Psoas muscle (tissue), 8 donors: ENCODE measurements around the gene KLF17. TPM values are rescaled to one million over a fixed set of nuclear protein-coding genes. Genes with fewer than 3 reads are reported as not detected.

Source experiments
- ATAC-seq, 4 donors: fragments of 200-7000 bp; cut with Tn5 transposase; one replicate each; pipeline ENCODE4 v1.9.1; 2020; ENCODE audit warnings: moderate library complexity in 3 of 4, mild to moderate bottlenecking in 2 of 4
- DNase-seq, 2 donors: peaks; one replicate each; pipeline ENCODE4 v3.0.0-alpha.2; 2020
- H3K27ac ChIP-seq: fragments of 200-600 bp; one replicate; pipeline ENCODE4 v1.8.0; 2022
- H3K27me3 ChIP-seq, 3 donors: fragments of 200-600 bp in 1 of 3; one replicate each; pipeline versions ENCODE4 v1.6.1 to v1.8.0; 2013 to 2022; ENCODE audit warnings: low read length in 2 of 3, mild to moderate bottlenecking in 2 of 3, moderate library complexity in 1 of 3; ENCODE audit not compliant: insufficient read depth in 3 of 3
- H3K36me3 ChIP-seq, 2 donors: fragments of 200-600 bp in 1 of 2; one replicate each; pipeline versions ENCODE4 v1.6.1 to v1.8.0; 2013 to 2022; ENCODE audit warnings: low read depth in 1 of 2, mild to moderate bottlenecking in 1 of 2, moderate library complexity in 1 of 2; ENCODE audit not compliant: insufficient read depth in 1 of 2
- H3K4me1 ChIP-seq: fragments of 200-600 bp; one replicate; pipeline ENCODE4 v1.8.0; 2022
- H3K4me3 ChIP-seq: fragments of 200-600 bp; one replicate; pipeline ENCODE4 v1.8.0; 2022; ENCODE audit warnings: mild to moderate bottlenecking
- H3K9me3 ChIP-seq: fragments of 200-600 bp; one replicate; pipeline ENCODE4 v1.8.0; 2022
- CTCF ChIP-seq: fragments of 200-600 bp; IDR thresholded peaks from one replicate; pipeline ENCODE4 v1.8.0; 2022; ENCODE audit warnings: antibody characterized with exemption
- WGBS, 3 donors: extraction: QIAGEN DNeasy Blood & Tissue Kit; methylation state at CpG; one replicate each; pipeline versions ENCODE4 v1.1.6 to v1.1.7; 2013; 5-methylcytosine and 5-hydroxymethylcytosine counted together
- intact Hi-C, 2 donors: fragments of 100-400 bp; cut with DNase I; formaldehyde crosslinking; loops; one replicate each; pipeline versions ENCODE4 v1.11.0 to v1.14.2; 2022
- polyA plus RNA-seq, 3 donors: library from polyadenylated mRNA; stranded (reverse); fragments of 200-250 nt; gene quantifications; one replicate each; pipeline ENCODE4 v1.2.3, GENCODE V29; 2013
- total RNA-seq, 4 donors: library from RNA; stranded (reverse); fragmentation: NEBNext Ultra II Directional in 2 of 4; extraction: Animal tissue kit (Norgen Biotek cat#: 25700) in 2 of 4; gene quantifications; one replicate each; pipeline versions ENCODE4 v1.2.1 to v1.2.4, GENCODE V29; 2021 to 2023
- donor health status: healthy with polysubstance abuse.
- donor health status: DM: no; HTN: no; CAD: no; lungs with moderate emphysema.
- donor health status: Bipolar disorder and iron deficiency.
- donor health status: healthy.
- donor health status: DM: yes; HTN: yes; CAD: no.
- donor health status: DM: no; HTN: no; CAD: no.
- donor health status: DM: no; HTN: no; CAD: no.
- donor health status: DM: yes; HTN: yes; CAD: no.

Gene KLF17
- total and polyA plus RNA-seq, 7 donors: not detected

GRCh38 chr1:44073528-44073927 is 45.1 kb upstream of the KLF17 start:
- no peak for TF ChIP-seq CTCF
- Histone ChIP-seq H3K4me3 (no peak overlapping the region), H3K4me1 (no peaks in the 10 kb centered on the region), H3K27ac (no peak overlapping the region), H3K36me3 (no peaks in the 10 kb centered on the region), H3K27me3 (peaks cover 0 to 18% (median 10%) of the 10 kb centered on the region in 3 donors), H3K9me3 (no peaks in the 10 kb centered on the region)
- DNase-seq (no peak), ATAC-seq (no peak)
- WGBS, 3 donors: 44 to 48% (median 45%) methylated on average over 2 of the region's 2 CpGs
- intact Hi-C loops: no loop called here

- H3K4me1 ChIP-seq: no peaks in the 10 kb centered on the region
- H3K36me3 ChIP-seq: no peaks in the 10 kb centered on the region
- ATAC-seq: no peak
- no peak overlapping the region for H3K4me3 ChIP-seq
- DNase-seq: no peak
- intact Hi-C loops: no loop called here
- 67 to 78% (median 72%) methylated on average over 3 of the region's 3 CpGs for WGBS, 3 donors
- TF ChIP-seq CTCF: no peak
- no peak overlapping the region for H3K27ac ChIP-seq
- H3K27me3 ChIP-seq: peaks cover 0 to 18% (median 10%) of the 10 kb centered on the region in 3 donors
- no peaks in the 10 kb centered on the region for H3K9me3 ChIP-seq
Measured at GRCh38 chr1:44074415-44074814, 44.2 kb upstream of the KLF17 start.

GRCh38 chr1:44076066-44076465 is 42.6 kb upstream of the KLF17 start:
- H3K4me1 ChIP-seq: no peaks in the 10 kb centered on the region
- TF ChIP-seq CTCF: no peak
- intact Hi-C loops: no loop called here
- DNase-seq: no peak
- H3K36me3 ChIP-seq: no peaks in the 10 kb centered on the region
- H3K27ac ChIP-seq: no peak overlapping the region
- ATAC-seq: no peak
- WGBS, 3 donors: 21 to 24% (median 21%) methylated on average over 1 of the region's 1 CpG
- H3K9me3 ChIP-seq: no peaks in the 10 kb centered on the region
- H3K4me3 ChIP-seq: no peak overlapping the region
- H3K27me3 ChIP-seq: peaks cover 0 to 17% (median 6%) of the 10 kb centered on the region in 3 donors

- DNase-seq (no peak), ATAC-seq (no peak)
- Histone ChIP-seq H3K4me3 (no peak overlapping the region), H3K27ac (no peak overlapping the region), H3K9me3 (no peaks in the 10 kb centered on the region), H3K27me3 (peaks cover 2 to 23% (median 2%) of the 10 kb centered on the region in 3 donors), H3K36me3 (no peaks in the 10 kb centered on the region), H3K4me1 (no peaks in the 10 kb centered on the region)
- 81 to 89% (median 85%) methylated on average over 5 of the region's 5 CpGs for WGBS, 3 donors
- TF ChIP-seq CTCF: no peak
- intact Hi-C loops: no loop called here
Measured at GRCh38 chr1:44077421-44077820, 41.2 kb upstream of the KLF17 start.

GRCh38 chr1:44078104-44078503 is 40.5 kb upstream of the KLF17 start:
- Histone ChIP-seq H3K27ac (no peak overlapping the region), H3K4me1 (no peaks in the 10 kb centered on the region), H3K4me3 (no peak overlapping the region), H3K9me3 (no peaks in the 10 kb centered on the region), H3K36me3 (no peaks in the 10 kb centered on the region), H3K27me3 (peaks cover 2 to 19% (median 2%) of the 10 kb centered on the region in 3 donors)
- 49 to 59% (median 50%) methylated on average over 2 of the region's 2 CpGs for WGBS, 3 donors
- intact Hi-C loops: no loop called here
- DNase-seq: no peak
- no peak for ATAC-seq
- no peak for TF ChIP-seq CTCF
